Activated CD8-positive, alpha-beta memory T cell treated with anti-CD3 and anti-CD28 coated beads, Interleukin-2, amount 50 U/mL, for 1 hour (primary cell): ENCODE results near the gene CNOT9.
"Not testable (repeated sequence)": the region's sequence is repeated elsewhere in the genome, so short reads cannot be mapped to it uniquely, and the experiment has no call there.

ENCODE experiments used
- DNase-seq: peaks from one replicate; pipeline ENCODE4 v3.0.0-alpha.2; 2020; ENCODE audit errors: extremely low read depth

The CNOT9 gene, protein sequence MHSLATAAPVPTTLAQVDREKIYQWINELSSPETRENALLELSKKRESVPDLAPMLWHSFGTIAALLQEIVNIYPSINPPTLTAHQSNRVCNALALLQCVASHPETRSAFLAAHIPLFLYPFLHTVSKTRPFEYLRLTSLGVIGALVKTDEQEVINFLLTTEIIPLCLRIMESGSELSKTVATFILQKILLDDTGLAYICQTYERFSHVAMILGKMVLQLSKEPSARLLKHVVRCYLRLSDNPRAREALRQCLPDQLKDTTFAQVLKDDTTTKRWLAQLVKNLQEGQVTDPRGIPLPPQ

DNA sequence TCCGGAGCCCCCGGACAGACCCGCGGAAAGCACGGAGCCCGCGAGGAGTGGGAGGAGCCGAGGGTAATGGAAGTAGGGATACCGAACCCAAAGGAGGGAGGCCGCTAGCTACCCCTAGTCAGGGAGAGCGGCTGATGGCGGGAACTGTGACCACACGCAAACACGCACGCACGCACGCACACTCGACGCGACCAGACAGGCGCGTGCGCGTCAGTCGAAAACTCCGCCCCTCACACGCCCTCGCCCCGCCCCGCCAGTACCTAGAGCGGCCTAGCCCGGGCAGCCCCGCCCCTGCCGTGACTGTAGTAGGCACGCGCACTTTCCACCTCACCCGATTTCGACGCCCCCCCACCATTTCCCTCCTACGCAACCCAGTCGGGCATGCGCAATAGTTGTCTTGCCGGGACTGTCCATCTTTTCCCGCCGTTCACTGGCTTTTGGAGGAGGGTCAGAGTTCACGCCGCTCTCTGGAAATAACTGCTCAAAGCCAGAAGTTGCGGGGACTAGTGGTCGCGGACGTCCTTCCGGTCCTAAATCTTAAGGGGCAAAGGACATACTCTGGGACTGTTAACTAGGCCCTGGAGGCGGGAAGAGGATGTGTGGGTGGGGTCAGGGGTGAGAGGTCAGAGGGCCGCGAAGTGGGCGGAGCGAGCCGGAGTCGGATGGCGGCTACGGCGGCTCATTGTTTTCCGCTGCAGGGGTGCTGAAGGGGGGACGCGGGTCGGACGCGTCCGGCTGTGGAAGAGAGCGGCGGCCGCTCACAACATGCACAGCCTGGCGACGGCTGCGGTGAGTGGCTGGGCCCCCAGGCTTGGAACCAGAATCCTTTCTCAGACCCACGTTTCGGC lies at the start of gene CNOT9, which contains the start of gene USP37:
CNOT9 (plus strand) TSS at position 650 of the 848 bp plus-strand sequence; CDS start at position 766, 116 bp downstream.
USP37 (minus strand) TSS at position 162 of the 848 bp plus-strand sequence. CDS start 9,698 bp downstream, outside the sequence.
- DNase-seq = peak; percentile 99

DNA sequence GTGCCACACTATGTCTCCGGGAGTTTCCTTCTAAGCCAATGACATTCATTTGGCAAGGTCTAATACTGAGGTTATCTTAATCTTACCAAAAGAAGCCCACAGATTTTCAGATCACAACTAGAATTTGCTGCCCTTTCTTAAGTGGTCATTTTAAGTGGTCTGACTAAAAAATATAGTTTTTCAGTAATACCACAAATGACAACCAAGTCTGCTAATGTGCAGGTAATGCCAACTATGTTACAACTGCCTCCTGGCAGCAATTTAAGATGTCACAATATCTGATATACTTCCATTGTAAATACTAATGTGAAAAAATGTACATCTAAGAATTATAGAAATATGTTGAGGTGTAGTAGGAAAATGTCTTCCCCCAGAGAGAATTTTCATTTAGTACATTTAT lies 49.8 kb upstream of the CNOT9 start:
- DNase-seq = no peak

GRCh38 chr2:218523651-218524050 lies 45.0 kb upstream of the CNOT9 start:
- DNase-seq = no peak

DNA sequence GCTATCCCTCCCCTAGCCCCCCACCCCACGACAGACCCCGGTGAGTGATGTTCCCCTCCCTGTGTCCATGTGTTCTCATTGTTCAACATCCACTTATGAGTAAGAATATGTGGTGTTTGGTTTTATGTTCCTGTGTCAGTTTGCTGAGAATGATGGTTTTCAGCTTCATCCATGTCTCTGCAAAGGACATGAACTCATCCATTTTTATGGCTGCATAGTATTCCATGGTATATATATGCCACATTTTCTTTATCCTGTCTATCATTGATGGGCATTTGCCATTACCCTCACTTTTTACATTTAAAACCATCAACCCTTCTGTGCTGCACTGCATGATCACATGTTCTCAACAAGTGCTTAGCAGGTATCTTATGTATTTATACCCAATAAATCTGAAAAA lies 40.2 kb upstream of the CNOT9 start:
- not testable (repeated sequence) for DNase-seq

- no peak for DNase-seq
Measured at GRCh38 chr2:218529990-218530389, 38.6 kb upstream of the CNOT9 start.

DNA sequence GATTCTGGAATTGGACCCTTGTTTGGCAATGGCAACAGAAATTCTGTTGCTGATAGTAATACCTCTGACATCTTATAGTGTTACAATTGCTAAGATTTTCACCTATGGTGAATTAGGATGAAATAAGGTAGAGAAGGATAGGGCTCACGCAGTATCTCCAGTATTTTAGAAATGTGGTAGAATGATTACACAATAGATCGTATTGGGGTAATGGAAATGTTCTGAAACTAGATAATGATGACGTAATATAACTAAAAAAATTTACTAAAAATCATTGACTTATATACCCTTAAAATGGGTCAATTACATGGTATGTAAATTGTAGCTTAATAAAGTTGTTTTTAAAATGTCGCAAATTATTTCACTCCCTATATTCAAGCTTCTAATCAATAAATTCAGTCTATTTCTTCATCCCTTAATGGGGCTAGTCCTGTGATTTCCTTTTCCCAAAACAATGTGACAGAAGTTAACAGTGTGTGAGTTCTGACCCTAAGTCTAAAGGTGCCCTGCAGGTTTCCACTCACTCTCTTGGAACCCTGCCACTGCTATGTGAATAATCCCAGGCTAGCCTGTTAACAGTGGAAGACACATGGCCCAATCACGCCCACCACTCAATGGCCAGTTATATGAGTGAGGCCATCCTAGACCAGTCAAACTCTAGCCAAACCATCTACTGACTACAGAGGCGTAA lies 31.7 kb upstream of the CNOT9 start:
- no peak for DNase-seq

DNA sequence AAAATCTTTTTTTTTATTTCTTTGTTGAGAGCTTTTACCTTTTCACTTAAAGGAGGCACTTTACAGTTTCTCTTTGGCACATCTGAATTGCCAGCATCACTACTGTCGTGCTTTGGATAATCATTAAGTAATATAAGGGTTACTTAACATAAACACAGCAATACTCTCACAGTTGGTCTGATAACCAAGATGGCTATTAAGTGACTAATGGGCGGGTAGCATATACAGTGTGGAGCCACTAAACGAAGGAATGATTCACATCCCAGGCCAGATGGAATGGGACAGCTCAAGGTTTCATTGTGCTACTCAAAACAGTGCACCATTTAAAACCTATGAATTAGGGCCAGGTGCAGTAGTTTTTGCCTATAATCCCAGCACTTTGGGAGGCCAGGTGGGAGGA lies 28.6 kb upstream of the CNOT9 start:
- no peak for DNase-seq

GRCh38 chr2:218546012-218546411 lies 22.6 kb upstream of the CNOT9 start:
- no peak for DNase-seq

- DNase-seq = no peak
Measured at GRCh38 chr2:218547511-218547910, 21.1 kb upstream of the CNOT9 start.

DNA sequence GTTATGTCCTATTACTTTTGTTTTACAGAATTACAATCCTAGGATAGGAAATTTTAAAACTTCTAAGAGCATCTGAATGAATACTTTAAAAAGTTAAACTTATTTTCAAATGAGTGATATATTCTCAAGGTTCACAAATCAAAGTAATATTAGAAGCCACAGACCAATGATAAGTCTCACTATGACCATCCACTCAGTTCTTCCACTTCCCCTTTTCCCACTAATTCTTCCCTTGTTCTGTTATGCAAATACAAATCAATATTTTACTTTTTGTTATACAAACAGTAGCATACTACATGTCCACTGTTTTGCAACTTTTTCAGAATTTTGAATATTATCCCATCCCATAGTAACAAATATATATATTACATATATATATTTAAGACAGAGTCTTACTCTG lies 20.7 kb upstream of the CNOT9 start:
- DNase-seq = no peak

DNA sequence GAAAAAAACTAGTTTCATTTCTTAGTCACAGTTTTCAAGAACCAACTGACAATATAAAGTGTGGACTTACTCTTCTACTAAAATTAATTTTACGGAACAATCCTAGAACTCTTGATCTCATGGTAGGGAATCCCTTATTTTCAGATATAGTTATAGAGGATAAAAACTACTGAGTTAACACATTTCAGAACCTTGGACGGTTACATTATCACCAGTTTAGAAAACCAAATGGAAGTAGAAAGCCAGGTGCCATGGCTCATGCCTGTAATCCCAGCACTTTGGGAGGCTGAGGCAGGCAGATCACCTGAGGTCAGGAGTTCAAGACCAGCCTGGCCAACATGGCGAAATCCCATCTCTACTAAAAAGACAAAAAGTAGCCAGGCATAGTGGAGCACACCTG lies 14.4 kb upstream of the CNOT9 start:
- DNase-seq = not testable (repeated sequence)

DNA sequence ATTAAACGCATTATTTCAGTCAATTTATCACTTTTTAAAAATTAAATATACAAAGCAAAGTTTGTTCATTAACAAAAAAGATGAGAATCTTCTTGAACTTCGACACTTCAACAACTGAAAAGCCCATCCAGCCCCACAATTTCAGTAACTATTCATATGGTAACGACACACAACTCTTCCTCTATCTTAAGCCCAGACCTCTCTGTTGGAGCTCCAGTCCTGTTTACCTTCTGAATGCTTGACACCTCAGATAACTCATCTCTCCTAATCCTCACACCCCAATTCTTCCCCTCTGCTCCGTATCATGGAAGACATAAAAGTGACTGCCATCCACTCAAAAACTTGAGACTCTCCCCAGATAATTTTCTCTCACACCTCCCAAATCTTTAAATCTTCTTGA lies 13.1 kb upstream of the CNOT9 start:
- no peak for DNase-seq

DNA sequence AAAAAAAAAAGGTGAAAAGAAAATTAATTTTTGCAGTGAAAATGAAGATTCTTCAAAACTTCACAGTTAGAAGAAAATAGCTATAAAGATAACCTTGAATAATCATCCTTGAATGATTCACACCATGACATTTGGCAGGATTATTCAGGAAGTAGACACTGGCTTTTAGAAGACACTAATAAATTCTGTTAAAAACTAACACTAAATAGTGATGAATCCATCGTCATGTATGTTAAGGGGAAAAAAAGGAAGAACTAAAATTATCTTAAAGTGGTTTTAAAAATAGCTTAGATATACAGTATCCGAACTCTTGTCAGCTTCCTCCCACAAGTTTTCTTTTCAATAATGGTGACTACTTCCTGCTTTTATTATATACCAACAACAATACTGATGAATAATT lies 10.7 kb upstream of the CNOT9 start:
- no peak for DNase-seq

GRCh38 chr2:218558986-218559385 lies 9.7 kb upstream of the CNOT9 start:
- no peak for DNase-seq

DNA sequence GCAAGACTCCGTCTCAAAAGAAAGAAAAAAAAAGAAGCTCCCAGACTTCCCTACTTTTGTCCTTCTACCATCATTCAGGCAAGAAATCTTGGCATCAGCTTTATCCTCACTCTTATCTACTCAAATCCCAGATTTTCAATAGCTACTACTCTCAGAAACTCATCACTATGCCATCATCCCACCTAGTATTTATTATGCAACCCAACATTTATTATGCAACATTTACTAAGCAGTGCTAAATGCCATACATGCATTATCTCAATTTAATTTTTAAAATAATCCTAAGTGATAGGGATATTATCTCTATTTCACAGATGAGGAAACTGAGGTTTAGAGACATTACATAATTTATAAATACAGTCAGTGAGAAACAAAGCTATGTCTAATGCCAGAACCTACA lies 4.6 kb upstream of the CNOT9 start:
- no peak for DNase-seq

DNA sequence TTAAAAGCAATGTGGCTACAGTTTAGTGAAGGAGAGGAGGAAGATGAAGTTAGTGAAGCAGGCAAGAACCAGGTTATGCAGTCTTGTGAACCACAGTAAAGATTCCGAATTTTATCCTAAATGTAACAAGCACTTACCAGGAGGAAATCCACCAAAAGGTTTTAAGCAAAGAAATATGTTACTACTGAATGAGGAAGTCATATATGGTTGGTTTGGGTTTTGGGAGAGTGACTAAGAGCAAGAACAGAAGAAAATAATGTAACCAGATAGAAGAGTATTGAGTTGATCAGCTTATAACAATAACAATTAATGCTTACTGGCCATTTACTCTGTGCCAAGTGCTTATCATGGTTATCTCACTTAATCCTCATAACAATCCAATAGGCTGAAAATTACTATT lies 2.3 kb upstream of the CNOT9 start:
- no peak for DNase-seq

DNA sequence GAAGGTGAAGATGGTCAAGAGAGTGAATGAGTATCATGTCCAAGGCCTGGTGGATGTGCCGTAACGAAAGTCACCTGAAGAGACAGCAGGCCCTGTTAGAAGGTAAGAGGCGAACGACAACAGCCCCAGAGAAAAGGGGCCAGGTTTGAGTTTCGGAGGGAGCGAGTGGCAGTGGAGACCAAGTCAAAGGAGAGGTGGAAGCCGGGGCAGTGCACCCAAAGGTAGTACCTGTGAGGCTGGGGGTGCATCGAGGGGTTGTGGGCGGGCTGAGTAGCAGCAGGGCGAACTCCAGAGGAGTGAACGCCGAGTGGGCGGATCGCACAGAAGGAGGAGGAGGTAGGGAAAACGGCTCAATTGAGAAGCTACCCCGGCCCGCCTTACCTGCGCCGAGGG lies 846 bp upstream of the CNOT9 start:
- DNase-seq = peak; percentile 47

GRCh38 chr2:218569038-218569431 lies 396 bp downstream of the CNOT9 start:
- DNase-seq = peak; percentile 42

DNA sequence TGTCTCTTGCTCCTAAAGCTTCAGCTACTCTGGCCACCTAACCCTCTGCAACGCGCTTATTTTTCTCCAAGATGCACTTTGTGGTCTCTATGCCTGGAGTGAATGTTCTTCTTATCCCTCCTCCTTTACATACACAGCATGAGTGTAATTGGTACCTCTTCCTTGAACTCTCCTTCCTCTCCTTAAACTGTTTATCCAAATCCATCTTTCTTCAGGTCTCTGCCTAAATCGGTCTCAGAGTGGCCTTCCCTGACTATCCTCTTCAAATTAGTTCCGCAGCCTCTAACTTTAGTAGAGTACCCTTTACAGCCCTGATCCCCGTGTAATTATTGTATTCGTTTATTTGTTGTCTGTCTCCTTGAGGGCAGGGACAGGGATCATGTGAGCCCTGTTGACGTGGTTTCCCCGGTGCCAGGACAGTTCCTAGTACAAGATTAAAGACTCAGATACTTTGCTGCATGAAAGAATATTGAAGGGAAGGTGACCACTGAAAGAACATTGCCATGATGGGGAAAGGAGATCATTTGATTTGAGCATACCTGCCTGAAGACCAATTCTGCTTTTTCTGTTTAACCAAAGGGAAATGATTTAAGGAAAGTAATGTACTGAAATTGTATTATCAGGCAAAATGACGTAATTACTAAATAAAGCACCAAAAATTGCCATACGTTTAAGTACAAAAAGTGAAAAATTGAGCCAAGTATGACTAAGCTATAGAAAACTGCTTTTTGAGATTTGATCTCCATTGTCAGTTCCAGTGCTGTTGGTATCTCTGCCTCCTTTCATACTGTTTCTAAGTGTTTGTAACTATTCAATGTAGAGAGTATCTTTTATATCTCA lies 1.2 kb downstream of the CNOT9 start:
- no peak for DNase-seq

GRCh38 chr2:218570850-218571249 lies 2.2 kb downstream of the CNOT9 start:
- no peak for DNase-seq

- no peak for DNase-seq
Measured at GRCh38 chr2:218576854-218577253, 8.2 kb downstream of the CNOT9 start.
